ENCODE results near the gene DET1.
"Not testable (repeated sequence)": the region's sequence is repeated elsewhere in the genome, so short reads cannot be mapped to it uniquely, and the experiment has no call there.

DNA sequence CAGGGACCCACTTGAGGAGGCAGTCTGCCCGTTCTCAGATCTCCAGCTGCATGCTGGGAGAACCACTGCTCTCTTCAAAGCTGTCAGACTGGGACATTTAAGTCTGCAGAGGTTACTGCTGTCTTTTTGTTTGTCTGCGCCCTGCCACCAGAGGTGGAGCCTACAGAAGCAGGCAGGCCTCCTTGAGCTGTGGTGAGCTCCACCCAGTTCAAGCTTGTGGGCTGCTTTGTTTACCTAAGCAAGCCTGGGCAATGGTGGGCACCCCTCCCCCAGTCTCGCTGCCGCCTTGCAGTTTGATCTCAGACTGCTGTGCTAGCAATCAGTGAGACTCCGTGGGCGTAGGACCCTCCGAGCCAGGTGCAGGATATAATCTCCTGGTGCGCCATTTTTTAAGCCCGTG, 13.1 kb upstream of the DET1 start:
- TF ChIP-seq, protein P1, sequence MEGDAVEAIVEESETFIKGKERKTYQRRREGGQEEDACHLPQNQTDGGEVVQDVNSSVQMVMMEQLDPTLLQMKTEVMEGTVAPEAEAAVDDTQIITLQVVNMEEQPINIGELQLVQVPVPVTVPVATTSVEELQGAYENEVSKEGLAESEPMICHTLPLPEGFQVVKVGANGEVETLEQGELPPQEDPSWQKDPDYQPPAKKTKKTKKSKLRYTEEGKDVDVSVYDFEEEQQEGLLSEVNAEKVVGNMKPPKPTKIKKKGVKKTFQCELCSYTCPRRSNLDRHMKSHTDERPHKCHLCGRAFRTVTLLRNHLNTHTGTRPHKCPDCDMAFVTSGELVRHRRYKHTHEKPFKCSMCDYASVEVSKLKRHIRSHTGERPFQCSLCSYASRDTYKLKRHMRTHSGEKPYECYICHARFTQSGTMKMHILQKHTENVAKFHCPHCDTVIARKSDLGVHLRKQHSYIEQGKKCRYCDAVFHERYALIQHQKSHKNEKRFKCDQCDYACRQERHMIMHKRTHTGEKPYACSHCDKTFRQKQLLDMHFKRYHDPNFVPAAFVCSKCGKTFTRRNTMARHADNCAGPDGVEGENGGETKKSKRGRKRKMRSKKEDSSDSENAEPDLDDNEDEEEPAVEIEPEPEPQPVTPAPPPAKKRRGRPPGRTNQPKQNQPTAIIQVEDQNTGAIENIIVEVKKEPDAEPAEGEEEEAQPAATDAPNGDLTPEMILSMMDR (IDR thresholded peaks at IDR 0.05), result not testable (repeated sequence)
- not testable (repeated sequence) for TF ChIP-seq POLR2A (IDR thresholded peaks at IDR 0.05)

Measured in body of pancreas (tissue), 4 donors.